ENCODE data around the gene GFI1B.
"Not testable (repeated sequence)": the region's sequence is repeated elsewhere in the genome, so short reads cannot be mapped to it uniquely, and the experiment has no call there.

The GFI1B gene

DNA sequence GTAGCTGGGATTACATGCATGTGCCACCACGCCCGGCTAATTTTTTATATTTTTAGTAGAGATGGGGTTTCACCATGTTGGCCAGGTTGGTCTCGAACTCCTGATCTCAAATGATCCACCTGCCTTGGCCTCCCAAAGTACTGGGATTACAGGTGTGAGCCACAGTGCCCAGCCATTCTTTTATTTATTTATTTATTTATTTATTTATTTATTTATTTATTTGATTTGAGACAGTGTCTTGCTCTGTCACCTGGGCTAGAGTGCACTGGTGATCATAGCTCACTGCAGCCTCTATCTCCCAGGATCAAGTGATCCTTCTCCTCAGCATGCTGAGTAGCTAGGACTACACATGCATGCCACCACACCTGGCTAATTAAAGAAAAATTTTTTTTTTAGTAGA, 10.6 kb upstream of the GFI1B start:
- not testable (repeated sequence) for DNase-seq (ENCODE audit: low read depth in 2 of 2)

DNA sequence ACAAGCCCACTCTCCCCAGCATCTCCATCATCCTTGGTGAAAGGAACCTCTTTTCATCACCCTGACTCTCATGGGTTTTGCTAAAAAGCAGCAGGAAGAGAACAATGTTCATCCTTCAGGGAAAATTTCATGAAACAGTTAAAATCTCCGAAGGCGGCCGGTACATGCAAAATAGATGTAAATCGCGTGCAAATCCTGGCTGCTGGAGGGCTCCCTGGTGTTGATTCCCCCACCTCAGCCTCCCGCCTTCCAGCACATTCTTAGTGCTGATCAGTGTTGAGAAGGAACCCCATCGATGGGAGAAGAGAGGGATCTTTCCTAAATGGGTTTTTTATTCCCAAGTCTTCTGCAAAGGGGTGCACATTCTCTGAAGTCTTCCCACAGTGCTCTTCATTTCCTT, 8.7 kb upstream of the GFI1B start:
- DNase-seq (ENCODE audit: low read depth in 2 of 2): no peak

DNA sequence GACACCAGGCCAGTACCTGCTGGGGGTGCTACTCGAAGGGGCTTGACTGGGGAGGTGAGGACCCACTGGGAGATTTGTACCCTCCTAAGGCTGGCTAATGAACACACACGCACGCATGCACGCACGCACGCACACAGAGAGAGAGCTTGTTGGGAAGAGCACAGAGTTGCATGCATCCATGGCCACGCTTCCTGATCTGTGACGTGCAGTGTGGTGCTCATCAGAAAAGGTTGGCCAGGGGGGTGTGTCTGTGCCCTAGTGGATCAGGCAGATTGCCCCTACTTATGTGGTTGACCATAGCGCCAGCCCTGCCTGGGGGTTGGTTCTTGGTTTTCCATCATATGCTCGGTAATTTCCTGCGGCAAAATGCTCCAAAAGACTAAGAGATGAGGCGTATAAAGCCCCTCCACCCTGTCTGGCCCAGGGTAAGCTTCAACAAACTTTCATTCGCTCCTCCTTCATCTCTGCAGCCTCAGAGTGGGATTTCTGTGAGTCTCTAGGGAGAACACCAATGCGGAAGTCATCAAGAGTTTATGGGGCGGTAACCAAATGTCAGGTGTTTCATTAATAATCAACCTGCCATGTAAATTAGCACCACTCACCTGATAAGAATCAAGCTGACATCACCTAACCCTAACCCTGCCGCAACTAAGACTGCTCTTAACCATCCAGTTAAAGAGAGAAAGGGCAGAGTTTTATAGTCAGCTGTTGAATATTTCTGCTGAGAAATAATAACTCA, 8.0 kb upstream of the GFI1B start:
- DNase-seq (ENCODE audit: low read depth in 2 of 2): no peak

DNA sequence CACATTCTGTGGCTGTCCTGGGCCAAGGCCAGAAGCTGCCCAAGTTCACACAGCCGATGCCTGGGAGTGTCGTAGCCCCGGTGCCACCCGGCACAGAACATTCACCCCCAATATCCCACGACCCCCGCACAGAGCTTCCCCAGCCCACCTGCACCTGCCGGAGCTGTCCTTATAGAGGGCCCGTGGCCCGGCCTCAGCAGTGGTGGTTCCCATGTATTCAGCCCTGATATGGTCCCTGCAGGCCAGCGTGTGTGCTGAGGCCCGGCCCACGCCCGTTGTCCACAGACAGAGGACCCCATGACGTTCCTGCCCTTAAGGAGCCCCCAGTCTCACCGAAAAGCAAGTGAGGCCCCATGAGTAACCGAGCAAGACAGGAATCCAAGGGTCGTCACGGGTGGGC, 5.3 kb upstream of the GFI1B start:
- DNase-seq (ENCODE audit: low read depth in 2 of 2): no peak

DNA sequence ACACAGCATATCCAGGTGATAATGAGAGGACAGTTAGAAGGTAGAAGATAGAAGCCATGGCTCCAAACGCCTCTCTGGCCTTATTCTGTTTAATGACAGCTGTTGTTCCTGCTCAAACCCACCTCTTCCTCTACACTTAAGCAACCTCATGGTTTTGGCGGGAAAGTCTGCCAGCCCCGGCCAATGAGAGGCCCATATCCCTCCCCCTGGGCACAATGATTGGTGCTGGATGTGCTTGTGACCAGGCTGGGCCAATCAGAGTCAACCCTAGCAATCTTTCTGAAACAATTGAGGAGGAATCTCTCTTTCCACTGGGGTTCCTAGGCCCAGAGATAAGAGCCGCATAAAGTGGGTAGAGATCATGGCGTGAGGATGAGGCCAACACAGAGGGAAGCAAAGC, 4.8 kb upstream of the GFI1B start:
- no peak for DNase-seq (ENCODE audit: low read depth in 2 of 2)

DNA sequence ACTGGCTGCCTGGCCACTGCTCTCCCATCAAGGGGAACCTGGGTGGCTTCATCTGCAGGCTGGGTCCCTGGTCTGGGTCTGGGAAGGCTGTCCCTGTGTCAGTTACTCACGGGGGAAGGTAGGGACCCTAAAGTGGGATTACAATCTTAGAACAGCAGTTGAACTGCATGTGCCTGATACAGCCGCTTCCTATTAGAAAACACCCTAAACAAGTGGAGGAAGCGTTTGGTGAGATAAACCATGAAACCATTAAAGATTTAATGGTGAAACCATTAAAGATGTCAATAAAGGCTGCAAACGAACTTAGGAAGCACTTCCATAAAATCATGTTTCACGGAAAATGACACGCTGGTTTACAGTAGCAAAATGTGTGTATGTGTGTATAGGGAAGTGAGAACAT, 2.5 kb upstream of the GFI1B start:
- DNase-seq (ENCODE audit: low read depth in 2 of 2): no peak

DNA sequence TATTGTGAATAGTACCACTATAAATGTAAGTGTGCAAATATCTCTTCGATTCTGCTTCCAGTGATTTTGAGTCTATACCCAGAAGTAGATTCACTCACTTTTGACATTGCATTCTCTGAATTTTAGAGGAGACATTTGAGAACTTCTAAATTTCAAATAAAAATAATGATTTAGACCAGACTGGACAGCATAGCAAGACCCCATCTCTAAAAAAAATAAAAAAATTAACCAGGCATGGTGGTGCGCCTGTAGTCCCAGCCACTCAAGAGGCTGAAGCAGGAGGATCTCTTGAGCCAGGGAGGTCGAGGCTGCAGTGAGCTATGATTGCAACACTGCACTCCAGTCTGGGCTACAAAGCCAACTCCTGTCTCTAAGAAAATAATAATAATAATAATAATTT, 1.9 kb upstream of the GFI1B start:
- DNase-seq (ENCODE audit: low read depth in 2 of 2): no peak

DNA sequence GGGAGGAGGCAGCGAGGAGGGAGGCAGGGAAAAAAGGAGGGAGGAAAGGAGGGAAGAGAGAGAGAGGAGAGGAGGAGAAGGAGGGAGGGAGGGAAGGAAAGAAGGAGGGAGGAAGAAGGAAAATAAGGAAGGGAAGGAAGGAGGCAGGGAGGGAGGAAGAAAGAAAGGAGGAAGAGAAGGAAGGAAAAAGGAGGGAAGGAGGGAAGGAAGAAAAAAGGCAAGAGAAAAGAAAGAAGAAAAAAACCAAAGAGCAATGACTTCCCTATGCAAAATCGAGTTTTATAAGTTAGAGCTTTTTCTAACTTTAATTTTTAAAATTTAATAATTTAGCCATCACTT, 413 bp upstream of the GFI1B start:
- DNase-seq (ENCODE audit: low read depth in 2 of 2): no peak

DNA sequence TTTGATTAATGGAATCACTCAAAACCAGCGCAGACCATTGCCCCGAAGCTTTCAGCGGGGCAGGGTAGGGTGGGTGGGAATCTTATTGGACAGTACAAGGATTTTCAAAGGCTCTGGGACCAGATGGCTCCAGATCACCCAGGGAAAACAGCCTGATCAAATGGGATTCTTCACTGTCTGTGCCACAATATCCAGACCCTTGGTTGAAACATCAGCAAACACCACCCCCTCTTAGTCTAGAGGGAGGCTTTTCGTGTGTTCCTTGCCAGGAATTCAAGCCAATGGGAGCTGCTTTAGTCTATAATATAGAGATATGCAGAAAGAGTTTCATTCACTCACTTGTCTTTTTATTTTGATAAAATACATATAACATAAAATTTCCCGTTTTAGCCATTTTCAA, 1.7 kb downstream of the GFI1B start:
- no peak for DNase-seq (ENCODE audit: low read depth in 2 of 2)

DNA sequence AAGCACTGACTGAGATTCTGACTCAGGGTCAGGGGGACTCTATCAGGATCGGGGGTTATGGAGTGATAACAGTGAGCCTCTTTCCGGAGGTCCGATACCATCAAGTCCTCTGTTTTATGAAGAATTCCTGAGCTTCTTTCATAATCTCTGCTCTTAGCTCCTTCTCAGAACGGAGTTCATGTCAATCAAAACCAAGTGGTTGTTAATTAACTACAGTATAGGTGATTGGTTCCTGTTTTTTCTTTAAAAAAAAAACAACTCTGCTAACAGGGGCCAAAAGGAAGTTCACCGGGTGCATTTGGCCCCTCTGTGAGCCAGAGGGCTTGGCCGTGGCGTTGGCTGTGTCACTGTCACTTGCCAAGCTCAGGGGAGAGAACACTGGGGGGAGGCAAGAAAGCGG, 4.0 kb downstream of the GFI1B start:
- DNase-seq (ENCODE audit: low read depth in 2 of 2): no peak

DNA sequence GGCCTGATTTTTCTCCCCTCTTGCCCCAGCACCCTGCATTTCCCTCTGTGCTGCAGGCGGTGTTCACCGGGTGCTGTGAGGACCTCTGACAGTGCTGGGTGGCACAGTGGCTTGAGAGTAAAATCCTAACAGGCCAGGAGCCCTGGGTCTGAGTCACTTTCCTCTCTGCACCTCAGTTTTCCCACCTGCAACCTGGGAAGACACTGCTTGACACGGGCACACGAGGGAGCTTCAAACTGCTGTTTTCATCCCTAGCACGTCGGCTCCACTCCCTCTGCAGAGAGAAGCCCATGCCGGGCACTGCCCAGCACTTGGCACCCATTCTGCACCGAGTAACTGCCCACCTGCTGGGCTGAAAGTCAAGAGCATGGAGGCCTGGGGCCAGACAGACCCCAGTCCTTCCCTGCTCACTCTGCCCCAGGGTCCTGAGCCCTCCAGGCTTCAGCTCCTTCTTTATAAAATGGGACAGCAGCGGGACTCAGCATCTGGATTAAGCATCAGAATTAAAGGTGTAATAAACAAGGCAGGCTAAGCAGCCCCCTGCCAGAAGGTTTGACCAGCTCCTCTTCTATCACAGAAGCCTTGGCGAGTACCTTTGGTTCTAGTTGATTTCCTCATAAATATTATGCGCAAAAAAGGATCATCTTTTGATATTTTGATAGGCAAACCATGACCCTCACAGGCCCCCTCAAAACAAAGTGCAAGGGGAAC, 5.2 kb downstream of the GFI1B start:
- DNase-seq (ENCODE audit: low read depth in 2 of 2): no peak

DNA sequence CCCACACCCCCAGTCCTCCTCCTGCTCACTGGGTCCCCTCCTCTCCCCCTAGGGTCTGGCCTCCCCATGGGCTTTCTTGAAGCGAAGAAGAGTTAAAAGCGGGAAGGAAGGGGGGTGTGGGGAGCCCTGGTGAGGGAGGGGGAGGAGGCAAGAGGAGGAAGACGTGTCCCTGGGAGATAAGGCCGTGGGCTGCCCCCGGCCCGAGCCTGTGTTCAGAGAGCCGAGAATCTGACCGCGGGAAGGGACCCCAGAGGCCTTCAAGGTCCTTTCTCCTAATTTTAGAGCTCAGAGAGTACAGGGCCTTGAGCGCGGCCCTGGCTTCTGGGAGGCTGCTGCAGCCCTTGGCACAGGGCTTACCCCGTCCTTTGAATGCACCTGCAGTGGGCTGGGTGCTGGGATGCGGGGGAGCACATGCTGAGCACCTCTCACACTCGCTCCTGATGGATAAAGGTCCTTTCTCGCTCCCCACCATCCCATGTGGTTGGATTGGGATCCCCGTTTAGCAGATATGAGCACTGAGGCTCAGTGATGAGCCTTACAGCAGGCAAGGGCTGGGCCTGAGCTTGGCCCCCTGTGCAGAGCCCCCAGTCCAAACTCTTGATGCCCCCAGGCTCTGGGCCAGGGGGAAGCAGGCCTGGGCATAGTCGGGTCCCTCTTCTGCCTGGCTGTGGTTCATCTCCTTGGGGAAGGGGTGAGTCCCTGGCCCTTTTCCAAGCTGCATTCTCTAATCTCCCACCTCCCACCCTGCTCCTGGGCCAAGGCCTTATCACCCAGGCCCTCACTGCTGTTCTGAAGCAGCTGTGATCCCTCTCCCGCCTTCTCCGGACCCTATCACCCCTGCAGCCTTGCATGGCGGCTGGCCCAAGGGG, 5.9 kb downstream of the GFI1B start:
- DNase-seq (ENCODE audit: low read depth in 2 of 2): no peak

DNA sequence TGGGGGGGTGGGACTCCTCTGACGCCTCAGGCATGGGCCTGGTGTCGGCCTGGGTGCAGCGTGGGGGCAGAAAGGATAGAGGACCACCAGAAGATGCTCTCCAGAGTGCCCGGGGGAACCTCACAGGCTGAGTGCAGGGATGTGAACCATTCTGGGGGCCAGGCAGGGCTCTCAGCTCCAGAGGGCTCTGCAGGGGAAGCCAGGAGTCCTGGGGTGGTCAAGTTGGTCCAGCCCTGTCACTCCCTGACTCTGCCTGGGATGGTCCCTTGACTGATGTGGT, 6.5 kb downstream of the GFI1B start:
- DNase-seq (ENCODE audit: low read depth in 2 of 2): no peak

DNA sequence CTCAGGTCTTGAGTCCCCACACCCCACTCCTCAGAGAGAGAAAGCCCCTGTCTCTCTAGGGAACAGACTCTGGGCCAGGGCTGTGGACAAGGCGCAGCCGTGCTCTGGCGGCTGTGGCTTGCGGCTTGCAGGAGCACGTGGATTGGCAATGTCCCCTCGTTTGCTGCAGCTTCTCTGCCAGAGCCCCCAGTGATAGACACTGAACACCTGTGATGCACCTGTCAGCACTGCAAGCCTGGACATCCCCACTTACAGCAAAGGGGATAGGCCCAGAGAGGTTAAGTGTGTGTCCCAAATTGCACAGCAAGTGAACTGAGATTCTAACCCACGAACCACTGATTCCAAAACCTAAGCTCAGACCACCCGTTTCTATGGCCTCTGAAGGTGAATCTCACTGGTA, 7.0 kb downstream of the GFI1B start:
- no peak for DNase-seq (ENCODE audit: low read depth in 2 of 2)

DNA sequence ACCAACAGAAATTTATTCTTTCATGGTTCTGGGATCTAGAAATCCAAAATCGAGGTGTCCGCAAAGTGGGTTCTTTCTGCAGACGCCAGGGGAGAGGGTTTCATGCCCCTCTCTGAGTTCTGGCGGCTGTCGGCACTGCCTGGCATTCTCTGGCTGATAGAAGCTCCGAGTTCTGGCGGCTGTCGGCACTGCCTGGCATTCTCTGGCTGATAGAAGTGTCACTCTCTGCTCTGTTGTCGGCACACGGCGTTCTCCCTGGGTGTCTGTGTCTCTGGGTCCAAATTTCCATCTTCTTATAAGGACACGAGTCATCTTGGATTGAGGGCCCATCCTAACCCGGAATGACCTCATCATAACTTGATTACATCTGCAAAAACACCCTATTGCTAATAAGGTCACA, 7.6 kb downstream of the GFI1B start:
- DNase-seq (ENCODE audit: low read depth in 2 of 2): no peak

DNA sequence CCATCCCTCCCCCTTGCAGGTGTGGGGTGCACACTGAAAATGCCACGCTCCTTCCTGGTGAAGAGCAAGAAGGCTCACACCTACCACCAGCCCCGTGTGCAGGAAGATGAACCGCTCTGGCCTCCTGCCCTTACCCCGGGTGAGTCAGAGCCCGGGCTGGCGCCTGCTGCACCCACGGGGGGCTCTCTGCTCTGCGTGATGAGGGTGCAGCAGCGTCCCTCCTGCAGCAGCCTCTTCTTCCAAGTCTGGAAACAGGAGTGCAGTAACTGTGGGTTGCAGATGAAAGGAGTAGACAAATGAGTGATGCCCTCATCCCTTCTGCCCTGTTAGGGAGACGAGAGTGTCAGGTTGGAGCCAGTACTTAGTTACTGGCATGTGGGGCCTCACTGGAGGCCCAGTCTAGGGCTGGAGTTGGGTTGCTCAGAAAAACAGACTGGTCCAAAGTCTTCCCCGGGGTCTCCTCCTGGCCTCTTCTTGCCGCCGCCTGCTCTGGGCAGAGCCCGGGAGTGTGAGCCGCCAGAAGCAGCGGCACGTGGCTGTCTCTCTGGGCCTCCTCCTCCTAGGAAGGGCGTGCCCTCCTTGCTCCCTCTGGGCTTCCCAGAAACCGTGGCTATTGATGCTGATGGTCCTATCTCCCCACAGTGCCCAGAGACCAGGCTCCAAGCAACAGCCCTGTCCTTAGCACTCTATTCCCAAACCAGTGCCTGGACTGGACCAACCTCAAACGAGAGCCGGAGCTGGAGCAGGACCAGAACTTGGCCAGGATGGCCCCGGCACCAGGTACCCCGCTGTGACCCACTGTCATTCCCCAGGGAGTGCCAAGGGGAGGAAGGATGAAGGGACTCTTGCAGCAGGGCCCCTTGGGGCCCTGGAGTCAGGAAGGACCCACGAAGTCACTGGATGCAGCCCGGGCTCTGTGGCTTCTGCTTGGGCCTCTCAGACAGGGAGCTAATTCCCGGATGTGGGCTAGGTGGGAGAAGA, 8.4 kb downstream of the GFI1B start:
- no peak for DNase-seq (ENCODE audit: low read depth in 2 of 2)

DNA sequence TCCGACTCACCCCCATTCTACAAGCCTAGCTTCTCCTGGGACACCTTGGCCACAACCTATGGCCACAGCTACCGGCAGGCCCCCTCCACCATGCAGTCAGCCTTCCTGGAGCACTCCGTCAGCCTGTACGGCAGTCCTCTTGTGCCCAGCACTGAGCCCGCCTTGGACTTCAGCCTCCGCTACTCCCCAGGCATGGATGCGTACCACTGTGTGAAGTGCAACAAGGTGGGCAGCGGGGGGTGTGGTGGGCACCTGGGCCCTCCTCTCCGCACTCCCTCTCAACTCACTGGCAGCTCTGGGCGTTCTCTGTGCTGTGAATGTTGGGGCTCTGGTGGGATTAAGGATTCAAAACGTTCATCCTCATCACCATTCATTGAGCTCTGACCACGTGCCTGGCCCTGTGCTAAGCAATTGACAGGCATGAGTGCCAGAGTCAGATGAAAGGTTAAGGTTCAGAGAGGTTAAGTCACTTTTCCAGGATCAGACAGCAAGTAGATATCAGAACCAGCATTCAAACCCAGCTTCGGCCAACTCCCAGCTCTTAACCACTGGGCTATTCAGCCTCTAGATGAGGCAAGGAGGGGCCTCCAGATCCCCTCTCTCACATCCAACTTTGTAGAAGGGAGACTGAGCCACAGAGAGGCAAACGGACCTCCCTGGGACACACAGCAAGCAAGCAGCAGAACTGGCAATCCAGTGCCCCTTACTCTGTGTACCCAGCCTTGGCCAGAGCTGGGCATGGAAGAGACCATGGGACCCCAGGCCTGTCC, 9.9 kb downstream of the GFI1B start:
- no peak for DNase-seq (ENCODE audit: low read depth in 2 of 2)

DNA sequence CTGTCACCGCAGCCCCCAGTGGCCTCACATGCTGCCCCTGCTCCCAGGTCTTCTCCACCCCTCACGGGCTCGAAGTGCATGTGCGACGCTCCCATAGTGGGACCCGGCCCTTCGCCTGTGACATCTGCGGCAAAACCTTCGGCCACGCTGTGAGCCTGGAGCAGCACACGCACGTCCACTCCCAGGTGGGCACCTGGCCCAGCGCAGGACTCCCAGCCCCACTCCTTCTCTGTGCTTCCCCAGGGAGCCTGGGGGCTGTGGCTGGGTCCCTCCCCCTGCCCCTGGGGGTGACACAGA, 10.5 kb downstream of the GFI1B start:
- DNase-seq (ENCODE audit: low read depth in 2 of 2): no peak

DNA sequence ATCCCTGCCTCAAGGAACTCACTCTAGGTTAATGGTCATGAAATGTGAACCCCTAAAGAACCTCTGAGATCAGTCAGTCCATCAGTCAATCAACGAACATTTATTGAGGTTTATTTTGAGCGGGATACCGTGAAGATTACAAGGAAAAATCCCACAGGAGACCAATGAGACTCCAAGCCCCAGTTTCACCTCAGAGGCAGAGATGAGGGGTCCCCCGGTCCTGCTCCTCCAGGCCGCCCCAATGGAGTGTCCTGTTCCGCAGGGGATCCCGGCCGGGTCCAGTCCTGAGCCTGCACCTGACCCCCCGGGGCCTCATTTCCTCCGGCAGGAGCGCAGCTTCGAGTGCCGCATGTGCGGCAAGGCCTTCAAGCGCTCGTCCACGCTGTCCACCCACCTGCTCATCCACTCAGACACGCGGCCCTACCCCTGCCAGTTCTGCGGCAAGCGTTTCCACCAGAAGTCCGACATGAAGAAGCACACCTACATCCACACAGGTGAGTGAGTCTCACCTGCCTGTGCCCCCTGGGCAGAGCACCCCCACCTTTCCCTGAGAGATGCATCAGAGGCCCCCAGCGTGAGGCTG, 11.0 kb downstream of the GFI1B start:
- DNase-seq (ENCODE audit: low read depth in 2 of 2): no peak

DNA sequence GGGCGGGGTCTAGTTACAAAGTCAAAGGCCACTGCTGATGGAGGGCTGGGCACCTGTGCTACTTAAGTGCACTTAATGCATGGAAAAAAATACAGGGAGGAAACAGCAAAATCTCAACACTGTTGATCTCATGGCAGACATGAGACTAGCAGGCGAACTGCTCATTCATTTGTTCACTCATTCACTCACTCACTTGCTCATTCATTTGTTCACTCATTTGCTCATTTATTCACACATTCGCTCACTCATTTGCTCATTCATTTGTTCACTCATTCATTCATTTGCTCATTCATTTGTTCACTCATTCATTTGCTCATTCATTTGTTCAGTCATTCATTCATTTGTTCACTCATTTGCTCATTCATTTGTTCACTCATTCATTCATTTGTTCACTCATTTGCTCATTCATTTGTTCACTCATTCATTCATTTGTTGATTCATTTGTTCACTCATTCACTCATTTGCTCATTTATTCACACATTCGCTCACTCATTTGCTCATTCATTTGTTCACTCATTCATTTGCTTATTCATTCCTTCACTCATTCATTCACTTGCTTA, 11.6 kb downstream of the GFI1B start:
- not testable (repeated sequence) for DNase-seq (ENCODE audit: low read depth in 2 of 2)

DNA sequence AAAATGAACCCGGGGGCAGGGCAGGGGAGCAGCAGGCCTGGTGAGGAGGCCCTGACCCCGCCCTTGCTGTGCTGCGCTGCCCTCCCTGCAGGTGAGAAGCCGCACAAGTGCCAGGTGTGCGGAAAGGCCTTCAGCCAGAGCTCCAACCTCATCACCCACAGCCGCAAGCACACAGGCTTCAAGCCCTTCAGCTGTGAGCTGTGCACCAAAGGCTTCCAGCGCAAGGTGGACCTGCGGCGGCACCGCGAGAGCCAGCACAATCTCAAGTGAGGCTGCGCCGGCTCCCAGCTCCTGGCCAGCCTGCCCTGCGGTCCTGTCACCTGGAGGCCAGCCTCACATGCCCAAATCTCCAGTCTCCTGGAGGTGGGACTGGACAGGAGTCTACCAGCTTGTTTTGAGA, 12.3 kb downstream of the GFI1B start:
- no peak for DNase-seq (ENCODE audit: low read depth in 2 of 2)
